Right lung (tissue), 5 donors: Measurements from ENCODE around the gene CPEB1. TPM values are rescaled to one million over a fixed set of nuclear protein-coding genes. Genes with fewer than 3 reads are reported as not detected.
"Not testable (repeated sequence)": the region's sequence is repeated elsewhere in the genome, so short reads cannot be mapped to it uniquely, and the experiment has no call there.

ENCODE experiments used
- DNase-seq, 2 donors: peaks; one replicate each; pipeline ENCODE4 v3.0.0-alpha.2; 2013
- polyA plus RNA-seq, 5 donors: library from polyadenylated mRNA; unstranded; fragments of 120-200 nt; gene quantifications; one replicate each; pipeline versions ENCODE4 v1.2.1 to v1.2.3, GENCODE V29; 2013; ENCODE audit warnings: inconsistent platforms in 1 of 5, low replicate concordance in 1 of 5; ENCODE audit not compliant: insufficient read length in 5 of 5, insufficient read depth in 1 of 5

The CPEB1 gene
- polyA plus RNA-seq, 5 donors = 2.4 to 4.4 (median 3.1) TPM

DNA sequence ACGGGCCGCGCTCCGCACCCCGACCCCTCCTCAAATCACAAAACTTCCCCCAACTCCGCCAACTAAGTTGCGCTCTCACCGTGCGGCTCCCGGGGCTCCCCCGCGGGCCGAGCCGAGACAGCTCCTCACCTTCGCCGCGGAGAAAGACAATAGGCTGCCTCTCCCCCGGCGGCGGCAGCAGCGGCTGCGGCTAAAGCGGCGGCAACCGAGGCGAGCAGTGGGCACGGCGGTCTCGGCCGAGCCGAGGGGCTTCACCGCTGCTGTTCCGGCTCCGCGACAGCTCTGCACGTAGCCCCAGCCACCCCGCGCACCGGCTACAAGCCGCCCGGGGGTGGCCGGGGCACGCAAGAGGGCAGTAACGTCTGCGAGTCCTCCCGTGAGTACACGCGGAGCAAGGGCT, 133.6 kb downstream of the CPEB1 start:
- DNase-seq = not testable (repeated sequence)

DNA sequence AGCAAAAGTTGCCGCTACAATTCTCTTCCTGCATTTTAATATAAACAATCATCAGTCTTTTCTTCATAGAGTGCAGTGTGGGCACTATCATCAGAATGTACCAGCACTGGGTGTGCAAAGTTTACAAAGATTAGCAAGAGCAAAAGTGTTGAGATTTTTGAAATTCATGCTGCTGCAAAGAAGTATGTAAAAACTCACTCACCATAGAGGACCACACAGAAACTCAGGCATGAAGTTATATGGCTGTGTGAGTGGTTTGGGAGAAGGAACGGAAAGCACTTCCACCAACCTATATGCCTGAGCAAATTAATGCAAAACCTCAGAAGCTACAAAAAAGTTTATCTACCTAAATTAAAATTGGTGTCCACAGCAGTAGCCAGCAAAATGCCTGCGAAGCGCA, 139.5 kb downstream of the CPEB1 start:
- DNase-seq = not testable (repeated sequence)

DNA sequence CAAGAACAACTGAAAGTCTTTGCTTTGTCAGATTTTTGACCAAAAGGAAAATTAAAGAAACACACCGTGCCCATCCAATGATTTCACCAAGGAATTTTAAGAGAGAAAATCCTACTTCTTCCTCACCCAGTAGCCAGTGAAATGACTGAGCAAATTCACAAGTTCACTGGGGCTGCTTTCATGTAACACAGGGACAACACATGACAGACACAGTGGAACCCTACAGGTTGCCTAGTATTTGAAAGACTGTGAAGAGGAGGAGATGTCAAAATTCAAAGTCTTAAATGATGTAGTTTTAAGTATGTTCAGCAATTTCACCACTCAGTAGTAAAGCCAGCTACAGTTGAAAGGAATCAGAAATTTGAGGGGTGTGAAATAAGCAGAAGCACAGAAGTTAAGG, 140.1 kb downstream of the CPEB1 start:
- DNase-seq = not testable (repeated sequence)

DNA sequence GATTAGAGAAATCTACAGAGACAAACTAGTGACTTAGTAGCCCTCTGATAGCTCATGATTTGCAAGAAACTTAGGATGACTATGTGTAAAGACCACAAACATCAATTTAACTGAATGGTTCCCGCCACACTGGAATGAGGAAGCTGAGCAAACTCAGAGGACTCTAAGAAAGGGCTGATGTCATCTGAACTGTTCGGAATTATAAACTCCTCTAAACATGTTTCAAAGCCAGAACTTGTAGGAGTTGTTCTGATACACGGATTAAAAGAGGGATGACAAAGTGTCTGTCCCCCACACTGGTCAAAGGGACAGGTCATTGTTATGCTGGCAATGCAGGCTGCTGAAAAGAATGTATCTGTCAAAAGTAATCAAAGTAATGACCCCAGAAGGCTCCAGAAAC, 141.3 kb downstream of the CPEB1 start:
- DNase-seq = not testable (repeated sequence)

- not testable (repeated sequence) for DNase-seq
Measured at GRCh38 chr15:82504074-82504473, 143.1 kb downstream of the CPEB1 start.

DNA sequence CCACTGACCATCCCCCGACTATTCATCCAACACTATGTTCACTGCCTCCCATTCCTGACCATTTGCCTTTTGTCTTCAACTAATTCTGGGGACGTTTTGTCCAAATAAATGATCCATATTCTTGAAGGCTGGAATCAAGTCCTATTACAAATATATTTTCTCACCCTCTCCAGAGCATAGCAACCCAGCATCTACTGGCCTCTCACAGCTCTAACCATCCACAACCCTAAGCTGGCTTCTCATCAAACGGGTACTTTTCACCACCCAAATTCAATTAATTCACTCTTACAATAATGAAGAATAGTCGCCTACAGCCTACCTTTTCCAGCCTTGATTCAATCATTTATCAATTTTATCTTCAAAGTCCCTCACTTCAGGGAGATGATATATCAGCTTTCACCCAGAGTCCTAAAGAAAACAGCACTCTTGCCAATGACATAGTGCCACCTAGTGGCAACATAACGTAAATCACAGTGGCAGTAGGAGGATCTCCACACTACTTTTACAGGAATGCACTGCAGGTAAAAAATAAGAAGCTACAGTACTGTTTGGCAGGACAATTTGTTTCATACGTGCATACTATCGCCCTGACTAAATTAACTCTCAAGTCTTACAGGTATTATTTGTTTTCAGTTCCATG, 144.3 kb downstream of the CPEB1 start:
- not testable (repeated sequence) for DNase-seq

GRCh38 chr15:82500772-82501171, 146.4 kb downstream of the CPEB1 start:
- not testable (repeated sequence) for DNase-seq

DNA sequence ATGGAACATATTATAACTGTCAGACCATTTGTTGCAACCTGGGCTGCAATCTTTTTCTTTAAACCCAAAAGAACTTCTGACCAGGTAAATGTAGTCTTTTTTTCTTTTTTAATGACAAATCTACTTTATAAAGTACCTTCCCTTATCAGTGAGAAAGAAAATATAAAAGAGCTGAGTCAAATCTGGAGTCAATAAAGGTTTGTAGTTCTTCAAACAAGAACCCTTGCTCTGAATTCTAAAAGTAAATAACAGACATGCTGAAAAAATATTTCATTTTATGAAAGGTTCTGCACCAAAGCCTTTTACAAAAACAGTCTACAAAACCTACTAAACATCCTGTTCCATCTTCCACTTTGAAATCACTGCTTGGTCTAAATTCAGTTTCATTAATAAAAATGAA, 149.2 kb downstream of the CPEB1 start:
- not testable (repeated sequence) for DNase-seq

Other genes with a start within 250 kb of the CPEB1 start
- gene GOLGA6L9, start 217.5 kb downstream of the CPEB1 start, polyA plus RNA-seq = 10 to 100 TPM; 10.6 to 16.4 (median 12.1) TPM
- 1,000 to 10,000 TPM; 1,984 to 3,042 (median 2,162) TPM for gene RPS17, start 106.9 kb downstream of the CPEB1 start, polyA plus RNA-seq
- 1 to 10 TPM; 1.5 to 3.4 (median 2.5) TPM for gene AP3B2, start 62.5 kb upstream of the CPEB1 start, polyA plus RNA-seq
- 1 to 10 TPM in 1 of 5 donors, under 1 TPM in 4; 0.24 to 1.9 (median 0.31) TPM for gene FSD2, start 158.7 kb upstream of the CPEB1 start, polyA plus RNA-seq
- gene WHAMM, start 162.3 kb upstream of the CPEB1 start, polyA plus RNA-seq = 10 to 100 TPM in 4 of 5 donors, 1 to 10 TPM in 1; 10.0 to 13.6 (median 12.5) TPM